Psoas muscle (tissue), 8 donors: ENCODE results near the gene GRAMD1A. TPM values are rescaled to one million over a fixed set of nuclear protein-coding genes. Genes with fewer than 3 reads are reported as not detected.
"Not testable (repeated sequence)": the region's sequence is repeated elsewhere in the genome, so short reads cannot be mapped to it uniquely, and the experiment has no call there.

Source experiments
- ATAC-seq, 4 donors: fragments of 200-7000 bp; cut with Tn5 transposase; one replicate each; pipeline ENCODE4 v1.9.1; 2020; ENCODE audit warnings: moderate library complexity in 3 of 4, mild to moderate bottlenecking in 2 of 4
- DNase-seq, 2 donors: peaks; one replicate each; pipeline ENCODE4 v3.0.0-alpha.2; 2020
- H3K27ac ChIP-seq: fragments of 200-600 bp; one replicate; pipeline ENCODE4 v1.8.0; 2022
- H3K27me3 ChIP-seq, 3 donors: fragments of 200-600 bp in 1 of 3; one replicate each; pipeline versions ENCODE4 v1.6.1 to v1.8.0; 2013 to 2022; ENCODE audit warnings: low read length in 2 of 3, mild to moderate bottlenecking in 2 of 3, moderate library complexity in 1 of 3; ENCODE audit not compliant: insufficient read depth in 3 of 3
- H3K36me3 ChIP-seq, 2 donors: fragments of 200-600 bp in 1 of 2; one replicate each; pipeline versions ENCODE4 v1.6.1 to v1.8.0; 2013 to 2022; ENCODE audit warnings: low read depth in 1 of 2, mild to moderate bottlenecking in 1 of 2, moderate library complexity in 1 of 2; ENCODE audit not compliant: insufficient read depth in 1 of 2
- H3K4me1 ChIP-seq: fragments of 200-600 bp; one replicate; pipeline ENCODE4 v1.8.0; 2022
- H3K4me3 ChIP-seq: fragments of 200-600 bp; one replicate; pipeline ENCODE4 v1.8.0; 2022; ENCODE audit warnings: mild to moderate bottlenecking
- H3K9me3 ChIP-seq: fragments of 200-600 bp; one replicate; pipeline ENCODE4 v1.8.0; 2022
- CTCF ChIP-seq: fragments of 200-600 bp; IDR thresholded peaks from one replicate; pipeline ENCODE4 v1.8.0; 2022; ENCODE audit warnings: antibody characterized with exemption
- WGBS, 3 donors: extraction: QIAGEN DNeasy Blood & Tissue Kit; methylation state at CpG; one replicate each; pipeline versions ENCODE4 v1.1.6 to v1.1.7; 2013; 5-methylcytosine and 5-hydroxymethylcytosine counted together
- intact Hi-C, 2 donors: fragments of 100-400 bp; cut with DNase I; formaldehyde crosslinking; loops; one replicate each; pipeline versions ENCODE4 v1.11.0 to v1.14.2; 2022
- polyA plus RNA-seq, 3 donors: library from polyadenylated mRNA; stranded (reverse); fragments of 200-250 nt; gene quantifications; one replicate each; pipeline ENCODE4 v1.2.3, GENCODE V29; 2013
- total RNA-seq, 4 donors: library from RNA; stranded (reverse); fragmentation: NEBNext Ultra II Directional in 2 of 4; extraction: Animal tissue kit (Norgen Biotek cat#: 25700) in 2 of 4; gene quantifications; one replicate each; pipeline versions ENCODE4 v1.2.1 to v1.2.4, GENCODE V29; 2021 to 2023
- donor health status: healthy with polysubstance abuse.
- donor health status: DM: no; HTN: no; CAD: no; lungs with moderate emphysema.
- donor health status: Bipolar disorder and iron deficiency.
- donor health status: healthy.
- donor health status: DM: yes; HTN: yes; CAD: no.
- donor health status: DM: no; HTN: no; CAD: no.
- donor health status: DM: no; HTN: no; CAD: no.
- donor health status: DM: yes; HTN: yes; CAD: no.

GRAMD1A gene
- total and polyA plus RNA-seq, 7 donors: 15.6 to 55.0 (median 36.3) TPM

DNA sequence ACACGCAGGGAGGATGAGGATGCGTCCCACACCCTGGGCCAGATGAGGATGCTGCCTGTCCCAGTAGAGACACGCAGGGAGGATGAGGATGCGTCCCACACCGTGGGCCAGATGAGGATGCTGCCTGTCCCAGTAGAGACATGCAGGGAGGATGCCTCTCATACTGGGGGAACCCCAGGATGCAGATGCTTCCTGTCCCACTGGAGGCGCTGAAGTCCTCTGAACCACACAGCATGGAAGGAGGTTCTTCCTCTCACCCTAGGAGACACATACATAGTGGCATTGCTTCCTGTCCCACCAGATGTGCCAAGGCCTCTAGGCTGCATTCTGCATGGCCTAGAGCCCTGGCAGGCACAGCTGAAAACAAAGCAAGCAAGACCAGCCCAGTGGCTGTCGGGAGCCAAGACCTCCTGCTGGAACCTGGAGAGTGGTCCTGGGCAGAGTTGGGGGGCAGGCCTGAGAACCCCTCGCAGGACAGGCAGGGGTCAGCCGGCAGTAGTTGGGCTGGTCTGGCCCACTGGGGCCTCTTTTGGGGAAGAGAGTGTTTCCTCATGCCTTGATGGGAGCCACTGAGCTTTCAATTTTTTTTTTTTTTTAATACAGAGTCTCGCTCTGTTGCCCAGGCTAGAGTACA is 45.7 kb downstream of the GRAMD1A start:
- H3K4me3 ChIP-seq: no peak overlapping the region
- DNase-seq (no peak), ATAC-seq (peak in 2 of 4 donors; percentile 2 to 3)
- H3K9me3 ChIP-seq: no peaks in the 10 kb centered on the region
- peak; percentile 18 for TF ChIP-seq CTCF
- no peaks in the 10 kb centered on the region for H3K27me3 ChIP-seq
- 40 to 46% (median 41%) methylated on average over 10 of the region's 10 CpGs for WGBS, 3 donors
- intact Hi-C loops: loop anchor here (1.0 to 5.0 kb wide), 3 partner anchors 45 to 92 kb away; partner anchors contain the start of genes FXYD1 (in 1 of the 2) and LGI4 (in 1 of the 2)
- no peaks in the 10 kb centered on the region for H3K36me3 ChIP-seq
- peak overlapping the region; percentile 88 for H3K27ac ChIP-seq
- peaks cover 52% of the 10 kb centered on the region for H3K4me1 ChIP-seq

GRCh38 chr19:35046461-35046860 is 46.3 kb downstream of the GRAMD1A start:
- Histone ChIP-seq H3K9me3 (no peaks in the 10 kb centered on the region), H3K36me3 (no peaks in the 10 kb centered on the region), H3K4me1 (peaks cover 47% of the 10 kb centered on the region), H3K27ac (peak overlapping the region; percentile 88), H3K27me3 (no peaks in the 10 kb centered on the region), H3K4me3 (no peak overlapping the region)
- TF ChIP-seq CTCF: no peak
- intact Hi-C loops: loop anchor here in 1 of 2 donors (5.0 kb wide), 2 partner anchors 46 to 91 kb away; partner anchors contain the start of genes FXYD1 and LGI4
- no peak for DNase-seq
- no peak for ATAC-seq
- WGBS, 3 donors: 77 to 92% (median 78%) methylated on average over 5 of the region's 5 CpGs

GRCh38 chr19:35048911-35049411 is 48.8 kb downstream of the GRAMD1A start:
- Histone ChIP-seq H3K4me3 (peak overlapping the region; percentile 42), H3K27ac (peak overlapping the region; percentile 88), H3K4me1 (peaks cover 39% of the 10 kb centered on the region), H3K9me3 (no peaks in the 10 kb centered on the region), H3K36me3 (no peaks in the 10 kb centered on the region), H3K27me3 (no peaks in the 10 kb centered on the region)
- WGBS, 3 donors: 19 to 41% (median 24%) methylated on average over 12 of the region's 12 CpGs
- no peak for TF ChIP-seq CTCF
- DNase-seq: peak; percentile 74 to 93
- peak; percentile 81 to 94 (median 84) for ATAC-seq
- intact Hi-C loops: loop anchor here in 1 of 2 donors (5.0 kb wide), 2 partner anchors 43 to 88 kb away; partner anchors contain the start of genes FXYD1 and LGI4

DNA sequence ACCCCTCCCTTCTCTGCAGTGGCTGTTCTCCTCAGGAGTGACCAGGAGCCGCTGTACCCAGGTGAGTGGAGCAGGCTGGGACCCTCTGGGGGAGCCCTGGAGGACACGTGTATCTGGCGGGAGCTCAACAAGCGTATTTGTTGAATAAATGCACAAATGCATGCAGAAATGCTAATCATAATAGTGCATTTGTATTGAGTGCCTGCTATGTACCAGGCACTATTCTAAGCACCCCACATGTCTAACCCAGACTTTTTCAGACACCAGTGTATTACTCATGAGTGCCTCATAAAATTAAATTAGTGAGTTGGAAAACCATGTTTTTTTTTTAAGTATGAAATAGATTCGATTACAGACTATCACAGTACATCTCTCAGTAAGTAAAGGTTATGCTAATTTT is 49.3 kb downstream of the GRAMD1A start:
- 54 to 58% (median 57%) methylated on average over 5 of the region's 5 CpGs for WGBS, 3 donors
- peak overlapping the region; percentile 88 for H3K27ac ChIP-seq
- no peak for DNase-seq
- TF ChIP-seq CTCF: no peak
- no peaks in the 10 kb centered on the region for H3K9me3 ChIP-seq
- H3K27me3 ChIP-seq: no peaks in the 10 kb centered on the region
- H3K4me3 ChIP-seq: peak overlapping the region; percentile 42
- peak in 1 of 4 donors; percentile 7 for ATAC-seq
- intact Hi-C loops: loop anchor here in 1 of 2 donors (5.0 kb wide), 2 partner anchors 43 to 88 kb away; partner anchors contain the start of genes FXYD1 and LGI4
- no peaks in the 10 kb centered on the region for H3K36me3 ChIP-seq
- peaks cover 35% of the 10 kb centered on the region for H3K4me1 ChIP-seq

DNA sequence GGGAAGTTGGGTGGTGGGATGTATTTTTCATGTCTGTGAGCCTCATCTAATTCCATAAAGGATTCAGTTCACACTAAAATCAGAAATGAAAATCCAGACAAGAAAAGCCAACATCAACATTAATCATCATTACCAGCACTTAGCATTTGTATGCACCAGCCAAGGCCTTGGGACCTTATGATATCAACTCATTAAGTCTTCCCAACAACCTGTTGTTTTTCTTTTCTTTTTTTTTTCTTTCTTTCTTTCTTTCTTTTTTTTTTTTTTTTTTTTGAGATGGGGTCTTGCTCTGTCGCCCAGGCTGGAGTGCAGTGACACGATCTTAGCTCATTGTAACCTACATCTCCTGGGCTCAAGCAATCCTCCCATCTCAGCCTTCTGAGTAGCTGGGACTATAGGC is 50.5 kb downstream of the GRAMD1A start:
- DNase-seq, H3K36me3 ChIP-seq, H3K27me3 ChIP-seq, H3K4me3 ChIP-seq, ATAC-seq, H3K9me3 ChIP-seq, intact Hi-C loops: not testable (repeated sequence)
- WGBS, 3 donors: 97 to 100% (median 100%) methylated on average over 2 of the region's 2 CpGs
- Histone ChIP-seq H3K27ac (peak overlapping the region; percentile 43), H3K4me1 (peaks cover 32% of the 10 kb centered on the region)

- H3K36me3 ChIP-seq, H3K4me3 ChIP-seq, H3K27ac ChIP-seq, DNase-seq, H3K9me3 ChIP-seq, intact Hi-C loops, ATAC-seq, H3K27me3 ChIP-seq: not testable (repeated sequence)
- H3K4me1 ChIP-seq: peaks cover 35% of the 10 kb centered on the region
- WGBS, 3 donors: 88 to 97% (median 89%) methylated on average over 4 of the region's 4 CpGs
Observed at GRCh38 chr19:35051268-35051667, 51.1 kb downstream of the GRAMD1A start.
